Aorta (tissue), 5 donors: ENCODE data around the gene UFD1. TPM values are rescaled to one million over a fixed set of nuclear protein-coding genes. Genes with fewer than 3 reads are reported as not detected.

Source experiments
- ATAC-seq: fragments of 200-7000 bp; cut with Tn5 transposase; one replicate; pipeline ENCODE4 v1.9.1; 2022; ENCODE audit warnings: moderate library complexity; ENCODE audit not compliant: low FRiP score
- DNase-seq, 2 donors: peaks; one replicate each; pipeline ENCODE4 v3.0.0-alpha.2; 2020
- H3K27ac ChIP-seq, 2 donors: one replicate each; pipeline ENCODE4 v1.5.1; 2013; ENCODE audit warnings: low read length in 2 of 2, mild to moderate bottlenecking in 2 of 2, moderate library complexity in 2 of 2, control low read depth in 1 of 2, inconsistent platforms in 1 of 2, low read depth in 1 of 2
- H3K27me3 ChIP-seq, 2 donors: one replicate each; pipeline ENCODE4 v1.6.1; 2013; ENCODE audit warnings: control low read depth in 1 of 2, low read length in 1 of 2, mild to moderate bottlenecking in 1 of 2, moderate library complexity in 1 of 2; ENCODE audit not compliant: insufficient read depth in 2 of 2, control insufficient read depth in 1 of 2
- H3K36me3 ChIP-seq, 2 donors: one replicate each; pipeline ENCODE4 v1.6.1; 2013; ENCODE audit warnings: control low read depth in 1 of 2, low read length in 1 of 2, mild to moderate bottlenecking in 1 of 2; ENCODE audit not compliant: insufficient read depth in 2 of 2, control insufficient read depth in 1 of 2
- H3K4me1 ChIP-seq, 2 donors: one replicate each; pipeline ENCODE4 v1.6.1; 2013; ENCODE audit warnings: low read length in 2 of 2, control low read depth in 1 of 2, mild to moderate bottlenecking in 1 of 2, moderate library complexity in 1 of 2; ENCODE audit not compliant: insufficient read depth in 2 of 2, control insufficient read depth in 1 of 2
- H3K4me3 ChIP-seq, 2 donors: one replicate each; pipeline ENCODE4 v1.5.1; 2013; ENCODE audit warnings: low read length in 2 of 2, control low read depth in 1 of 2, mild to moderate bottlenecking in 1 of 2
- H3K9me3 ChIP-seq: one replicate; pipeline ENCODE4 v1.6.1; 2013; ENCODE audit warnings: mild to moderate bottlenecking, low read length; ENCODE audit not compliant: control insufficient read depth
- WGBS, 2 donors: extraction: QIAGEN DNeasy Blood & Tissue Kit; methylation state at CpG; one replicate each; pipeline ENCODE4 v1.1.7; 2013; 5-methylcytosine and 5-hydroxymethylcytosine counted together
- intact Hi-C, 2 donors: fragments of 100-400 bp; cut with DNase I; formaldehyde crosslinking; loops; one replicate each; pipeline versions ENCODE4 v1.14.2 to v1.15.0; 2022
- polyA plus RNA-seq, 2 donors: library from polyadenylated mRNA; stranded (reverse); fragments of 200-250 nt; gene quantifications; one replicate each; pipeline ENCODE4 v1.2.3, GENCODE V29; 2013
- total RNA-seq, 2 donors: library from RNA; stranded (reverse); fragmentation: NEBNext Ultra II Directional; extraction: Animal tissue kit (Norgen Biotek cat#: 25700); gene quantifications; one replicate each; pipeline ENCODE4 v1.2.1, GENCODE V29; 2021
- donor health status: healthy with polysubstance abuse.
- donor health status: Bipolar disorder and iron deficiency.
- donor health status: DM: no; HTN: no; CAD: no.
- donor health status: DM: no; HTN: no; CAD: no.
- donor health status: DM: yes; HTN: yes; CAD: no.

Gene UFD1
- total and polyA plus RNA-seq, 4 donors = 43.4 to 110 (median 63.1) TPM

DNA sequence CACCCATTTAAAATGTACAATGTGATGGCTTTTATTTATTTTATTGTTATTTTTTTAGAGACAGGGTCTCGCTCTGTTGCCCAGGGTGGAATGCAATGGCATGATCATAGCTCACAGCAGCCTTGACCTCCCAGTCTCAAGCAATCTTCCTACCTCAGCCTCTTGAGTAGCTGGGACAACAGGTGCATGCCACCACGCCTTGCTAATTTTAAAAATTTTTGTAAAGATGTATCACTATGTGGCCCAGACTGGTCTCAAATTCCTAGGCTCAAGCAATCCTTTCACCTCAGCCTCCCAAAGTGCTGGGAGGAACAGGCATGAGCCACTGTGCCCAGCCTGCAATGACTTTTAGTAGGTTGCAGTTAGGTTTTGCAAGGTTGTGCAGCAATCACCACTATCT is 30.9 kb upstream of the UFD1 start:
- no peak overlapping the region for H3K27ac ChIP-seq
- H3K36me3 ChIP-seq = no peaks in the 10 kb centered on the region
- no peaks in the 10 kb centered on the region for H3K27me3 ChIP-seq
- no peaks in the 10 kb centered on the region for H3K4me1 ChIP-seq
- no peak overlapping the region for H3K4me3 ChIP-seq
- ATAC-seq (no peak), DNase-seq (no peak)
- peaks cover 2% of the 10 kb centered on the region for H3K9me3 ChIP-seq
- intact Hi-C loops = loop anchor here in 1 of 2 donors (10.0 kb wide), 1 partner anchor 115 kb away; no protein-coding TSS in a partner anchor
- 98% methylated on average over 2 of the region's 2 CpGs for WGBS, 2 donors

- Histone ChIP-seq H3K36me3 (no peaks in the 10 kb centered on the region), H3K27me3 (no peaks in the 10 kb centered on the region), H3K4me3 (no peak overlapping the region), H3K27ac (no peak overlapping the region), H3K4me1 (no peaks in the 10 kb centered on the region), H3K9me3 (no peaks in the 10 kb centered on the region)
- DNase-seq (no peak), ATAC-seq (no peak)
- intact Hi-C loops = no loop called here
- 85 to 88% methylated on average over 3 of the region's 3 CpGs for WGBS, 2 donors
Observed at GRCh38 chr22:19509191-19509590, 30.2 kb upstream of the UFD1 start.

- Histone ChIP-seq H3K9me3 (no peaks in the 10 kb centered on the region), H3K4me3 (no peak overlapping the region), H3K36me3 (no peaks in the 10 kb centered on the region), H3K27ac (no peak overlapping the region), H3K4me1 (no peaks in the 10 kb centered on the region), H3K27me3 (no peaks in the 10 kb centered on the region)
- 94 to 95% methylated on average over 10 of the region's 10 CpGs for WGBS, 2 donors
- ATAC-seq (no peak), DNase-seq (no peak)
- intact Hi-C loops = no loop called here
Observed at GRCh38 chr22:19508024-19508776, 29.2 kb upstream of the UFD1 start.

DNA sequence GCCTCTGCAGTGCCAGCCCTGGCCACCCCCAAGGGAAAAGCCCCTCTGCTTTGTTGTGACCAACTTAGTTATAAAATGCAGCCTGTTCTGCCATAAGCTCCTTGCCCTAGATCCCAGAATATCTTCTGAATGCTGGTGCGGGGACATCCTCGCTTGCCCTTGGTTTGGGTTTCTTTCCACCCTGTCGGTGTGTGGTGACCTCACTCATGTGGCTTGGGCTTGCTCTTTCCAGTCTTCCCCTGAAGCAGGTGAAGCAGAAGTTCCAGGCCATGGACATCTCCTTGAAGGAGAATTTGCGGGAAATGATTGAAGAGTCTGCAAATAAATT is 28.5 kb upstream of the UFD1 start:
- DNase-seq (no peak), ATAC-seq (no peak)
- Histone ChIP-seq H3K4me3 (no peak overlapping the region), H3K9me3 (no peaks in the 10 kb centered on the region), H3K36me3 (no peaks in the 10 kb centered on the region), H3K4me1 (no peaks in the 10 kb centered on the region), H3K27ac (no peak overlapping the region), H3K27me3 (no peaks in the 10 kb centered on the region)
- WGBS, 2 donors = 95 to 96% methylated on average over 4 of the region's 4 CpGs
- intact Hi-C loops = no loop called here

DNA sequence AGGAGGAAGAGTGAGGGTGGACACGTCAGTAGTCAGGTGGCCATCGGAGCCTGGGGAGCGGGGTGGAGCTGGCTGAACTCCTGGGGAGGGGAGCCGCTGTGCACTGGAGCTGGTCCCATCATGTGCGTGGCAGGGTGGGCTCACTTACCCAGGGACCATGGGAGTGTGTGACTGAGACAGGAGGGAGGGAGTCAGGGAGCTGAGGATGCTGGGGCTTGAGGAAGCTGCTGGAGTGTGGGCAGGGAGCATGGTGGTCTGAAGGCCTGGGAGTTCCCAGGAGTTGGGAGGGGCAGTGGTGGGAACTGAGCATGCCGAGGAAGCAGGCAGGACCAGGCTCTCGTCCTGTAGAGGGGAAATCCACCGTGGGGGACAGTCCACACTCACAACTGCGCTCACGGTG is 27.2 kb upstream of the UFD1 start:
- no peaks in the 10 kb centered on the region for H3K27me3 ChIP-seq
- WGBS, 2 donors = 82 to 90% methylated on average over 10 of the region's 10 CpGs

DNA sequence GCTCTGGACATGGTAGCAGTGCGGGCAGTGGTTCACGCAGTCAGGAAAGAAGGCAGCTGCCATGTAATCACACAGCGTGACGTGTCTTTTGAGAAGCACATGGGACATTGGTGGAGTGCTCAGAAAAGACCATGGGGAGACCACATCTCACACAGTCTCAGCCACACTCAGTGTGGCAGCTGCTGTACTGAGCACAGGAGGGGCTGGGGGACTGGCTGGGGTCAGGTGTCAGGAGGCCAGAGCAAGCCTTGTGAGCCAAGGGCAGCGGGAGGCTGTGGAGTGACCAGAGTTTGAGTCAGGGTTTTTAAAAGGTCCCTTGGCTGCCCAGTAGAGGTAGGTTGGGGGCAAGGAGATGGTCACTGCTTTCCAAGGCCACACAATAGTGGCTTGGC is 26.7 kb upstream of the UFD1 start:
- 96 to 98% methylated on average over 5 of the region's 5 CpGs for WGBS, 2 donors
- intact Hi-C loops = no loop called here
- Histone ChIP-seq H3K4me3 (no peak overlapping the region), H3K27me3 (no peaks in the 10 kb centered on the region), H3K36me3 (no peaks in the 10 kb centered on the region), H3K9me3 (no peaks in the 10 kb centered on the region), H3K27ac (no peak overlapping the region), H3K4me1 (no peaks in the 10 kb centered on the region)
- no peak for ATAC-seq
- DNase-seq = no peak

More for the DNA sequence above, 27.2 kb upstream of the UFD1 start:
- intact Hi-C loops = no loop called here
- H3K4me1 ChIP-seq = no peaks in the 10 kb centered on the region
- H3K36me3 ChIP-seq = no peaks in the 10 kb centered on the region
- ATAC-seq (no peak), DNase-seq (no peak)
- no peaks in the 10 kb centered on the region for H3K9me3 ChIP-seq
- no peak overlapping the region for H3K27ac ChIP-seq
- H3K4me3 ChIP-seq = no peak overlapping the region

DNA sequence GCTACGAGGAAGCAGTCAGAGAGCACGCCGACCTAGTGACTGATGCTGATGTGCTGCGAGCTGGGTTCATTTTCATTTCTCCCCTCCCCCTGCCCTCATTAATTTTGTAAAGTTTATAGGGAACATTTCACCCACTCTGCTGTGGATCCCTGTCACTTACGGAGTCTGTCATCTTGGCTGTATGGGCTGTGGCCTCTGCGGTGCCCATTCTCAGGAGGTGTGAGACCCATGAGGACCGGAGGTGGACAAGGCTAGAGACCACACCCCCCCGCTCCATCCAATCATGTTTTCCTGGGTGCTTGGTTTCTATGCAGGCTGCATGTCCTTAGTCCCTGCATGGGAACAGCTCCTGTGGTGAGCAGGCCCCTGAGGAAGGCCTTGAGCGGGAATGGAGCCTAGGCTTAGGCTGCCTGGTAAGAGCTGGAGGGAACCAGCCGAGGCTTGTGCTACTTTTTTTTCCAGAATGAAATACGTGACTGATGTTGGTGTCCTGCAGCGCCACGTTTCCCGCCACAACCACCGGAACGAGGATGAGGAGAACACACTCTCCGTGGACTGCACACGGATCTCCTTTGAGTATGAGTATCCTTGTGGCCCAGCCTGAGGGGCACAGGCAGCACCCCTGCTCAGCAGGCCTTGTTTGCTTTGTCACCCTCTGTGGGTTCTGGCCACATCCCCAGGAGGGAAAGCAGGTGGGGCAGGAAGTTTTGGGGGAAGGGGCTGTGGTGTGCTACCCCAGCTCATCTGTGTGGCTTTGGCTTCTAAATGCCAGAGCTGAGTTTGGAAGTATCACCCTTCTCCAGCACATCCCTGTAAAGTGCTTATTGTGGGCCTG is 26.1 kb upstream of the UFD1 start:
- DNase-seq (no peak), ATAC-seq (no peak)
- 88 to 95% methylated on average over 18 of the region's 18 CpGs for WGBS, 2 donors
- no peaks in the 10 kb centered on the region for H3K27me3 ChIP-seq
- intact Hi-C loops = no loop called here
- H3K27ac ChIP-seq = no peak overlapping the region
- H3K36me3 ChIP-seq = no peaks in the 10 kb centered on the region
- H3K4me1 ChIP-seq = no peaks in the 10 kb centered on the region
- H3K4me3 ChIP-seq = no peak overlapping the region
- no peaks in the 10 kb centered on the region for H3K9me3 ChIP-seq

DNA sequence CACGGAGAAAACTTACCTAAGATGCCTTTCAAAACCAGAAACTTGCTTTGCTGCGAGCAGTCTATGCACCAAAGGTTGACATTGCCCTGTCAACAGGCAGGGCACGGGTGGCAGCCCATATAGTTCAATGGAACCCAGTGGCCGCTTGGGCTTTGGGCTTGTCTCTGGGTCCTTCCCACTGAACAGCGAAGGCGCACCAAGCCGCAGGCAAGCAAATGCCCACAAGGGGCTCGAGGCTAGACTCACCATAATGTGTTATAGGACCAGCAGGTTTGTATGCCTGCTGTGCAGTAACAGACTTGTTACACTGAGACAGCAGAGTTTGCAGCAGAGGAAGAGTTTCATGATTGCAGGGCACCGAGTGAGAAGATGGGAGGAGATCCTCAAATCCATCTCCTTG is 24.9 kb upstream of the UFD1 start:
- no peaks in the 10 kb centered on the region for H3K9me3 ChIP-seq
- no peak for DNase-seq
- intact Hi-C loops = no loop called here

GRCh38 chr22:19503367-19503766 is 24.4 kb upstream of the UFD1 start:
- Histone ChIP-seq H3K27ac (no peak overlapping the region), H3K4me3 (no peak overlapping the region), H3K9me3 (no peaks in the 10 kb centered on the region), H3K36me3 (no peaks in the 10 kb centered on the region), H3K4me1 (no peaks in the 10 kb centered on the region), H3K27me3 (no peaks in the 10 kb centered on the region)
- intact Hi-C loops = no loop called here
- no peak for DNase-seq
- no peak for ATAC-seq
- WGBS, 2 donors = 87% methylated on average over 7 of the region's 7 CpGs

More for the DNA sequence above, 24.9 kb upstream of the UFD1 start:
- no peaks in the 10 kb centered on the region for H3K4me1 ChIP-seq
- WGBS, 2 donors = 91 to 93% methylated on average over 9 of the region's 9 CpGs
- H3K27me3 ChIP-seq = no peaks in the 10 kb centered on the region
- H3K27ac ChIP-seq = no peak overlapping the region
- H3K36me3 ChIP-seq = no peaks in the 10 kb centered on the region
- H3K4me3 ChIP-seq = no peak overlapping the region
- ATAC-seq = no peak
